ENCODE results near the gene TBC1D12.

TBC1D12 gene

GRCh38 chr10:94481410-94481809 is 79.1 kb downstream of the TBC1D12 start:
- Histone ChIP-seq H3K4me2 (ENCODE audit: low read length) (no peak overlapping the region), H4K20me1 (ENCODE audit: insufficient read depth, low read length) (no peaks in the 10 kb centered on the region), H3K27me3 (ENCODE audit: low read depth, low read length) (no peaks in the 10 kb centered on the region), H3K4me1 (ENCODE audit: low read length) (no peaks in the 10 kb centered on the region), H3K9me3 (ENCODE audit: insufficient read depth, low read length) (no peaks in the 10 kb centered on the region), H3K27ac (ENCODE audit: low read length) (no peak overlapping the region), H2AFZ (ENCODE audit: low read depth, low read length) (no peak overlapping the region), H3K36me3 (replicated peaks; ENCODE audit: low read depth, low read length) (no peaks in the 10 kb centered on the region), H3K4me3 (ENCODE audit: low read length) (no peak overlapping the region), H3K9ac (ENCODE audit: low read length) (no peak overlapping the region), H3K79me2 (ENCODE audit: low read length) (no peaks in the 10 kb centered on the region)
- TF ChIP-seq EZH2phosphoT487 (IDR thresholded peaks at IDR 0.05; ENCODE audit: low read depth) (no peak), CTCF (IDR thresholded peaks at IDR 0.05; ENCODE audit: low read depth, low read length) (no peak)

- no peak overlapping the region for H3K9ac ChIP-seq (ENCODE audit: low read length)
- H3K9me3 ChIP-seq (ENCODE audit: insufficient read depth, low read length) = no peaks in the 10 kb centered on the region
- no peaks in the 10 kb centered on the region for H3K79me2 ChIP-seq (ENCODE audit: low read length)
- H4K20me1 ChIP-seq (ENCODE audit: insufficient read depth, low read length) = no peaks in the 10 kb centered on the region
- no peak overlapping the region for H3K4me3 ChIP-seq (ENCODE audit: low read length)
- H3K36me3 ChIP-seq (replicated peaks; ENCODE audit: low read depth, low read length) = no peaks in the 10 kb centered on the region
- H3K4me2 ChIP-seq (ENCODE audit: low read length) = no peak overlapping the region
- no peak overlapping the region for H3K27ac ChIP-seq (ENCODE audit: low read length)
- no peak for TF ChIP-seq CTCF (IDR thresholded peaks at IDR 0.05; ENCODE audit: low read depth, low read length)
- no peak for TF ChIP-seq EZH2phosphoT487 (IDR thresholded peaks at IDR 0.05; ENCODE audit: low read depth)
- H2AFZ ChIP-seq (ENCODE audit: low read depth, low read length) = no peak overlapping the region
- H3K27me3 ChIP-seq (ENCODE audit: low read depth, low read length) = no peaks in the 10 kb centered on the region
- no peaks in the 10 kb centered on the region for H3K4me1 ChIP-seq (ENCODE audit: low read length)
Measured at GRCh38 chr10:94483970-94484369, 81.6 kb downstream of the TBC1D12 start.

- no peak overlapping the region for H3K4me3 ChIP-seq (ENCODE audit: low read length)
- no peaks in the 10 kb centered on the region for H4K20me1 ChIP-seq (ENCODE audit: insufficient read depth, low read length)
- H3K9ac ChIP-seq (ENCODE audit: low read length) = no peak overlapping the region
- no peaks in the 10 kb centered on the region for H3K79me2 ChIP-seq (ENCODE audit: low read length)
- no peak overlapping the region for H3K27ac ChIP-seq (ENCODE audit: low read length)
- no peak overlapping the region for H3K4me2 ChIP-seq (ENCODE audit: low read length)
- H3K4me1 ChIP-seq (ENCODE audit: low read length) = no peaks in the 10 kb centered on the region
- H3K9me3 ChIP-seq (ENCODE audit: insufficient read depth, low read length) = no peaks in the 10 kb centered on the region
- H3K27me3 ChIP-seq (ENCODE audit: low read depth, low read length) = no peaks in the 10 kb centered on the region
- H3K36me3 ChIP-seq (replicated peaks; ENCODE audit: low read depth, low read length) = no peaks in the 10 kb centered on the region
- TF ChIP-seq EZH2phosphoT487 (IDR thresholded peaks at IDR 0.05; ENCODE audit: low read depth) (no peak), CTCF (IDR thresholded peaks at IDR 0.05; ENCODE audit: low read depth, low read length) (no peak)
- no peak overlapping the region for H2AFZ ChIP-seq (ENCODE audit: low read depth, low read length)
Measured at GRCh38 chr10:94485094-94485493, 82.8 kb downstream of the TBC1D12 start.

GRCh38 chr10:94487575-94487974 is 85.2 kb downstream of the TBC1D12 start:
- no peak overlapping the region for H3K4me2 ChIP-seq (ENCODE audit: low read length)
- no peaks in the 10 kb centered on the region for H3K4me1 ChIP-seq (ENCODE audit: low read length)
- no peak overlapping the region for H3K27ac ChIP-seq (ENCODE audit: low read length)
- no peak for TF ChIP-seq EZH2phosphoT487 (IDR thresholded peaks at IDR 0.05; ENCODE audit: low read depth)
- no peak for TF ChIP-seq CTCF (IDR thresholded peaks at IDR 0.05; ENCODE audit: low read depth, low read length)
- no peak overlapping the region for H2AFZ ChIP-seq (ENCODE audit: low read depth, low read length)
- H3K9me3 ChIP-seq (ENCODE audit: insufficient read depth, low read length) = no peaks in the 10 kb centered on the region
- no peak overlapping the region for H3K9ac ChIP-seq (ENCODE audit: low read length)
- H4K20me1 ChIP-seq (ENCODE audit: insufficient read depth, low read length) = no peaks in the 10 kb centered on the region
- no peaks in the 10 kb centered on the region for H3K27me3 ChIP-seq (ENCODE audit: low read depth, low read length)
- no peaks in the 10 kb centered on the region for H3K79me2 ChIP-seq (ENCODE audit: low read length)
- H3K4me3 ChIP-seq (ENCODE audit: low read length) = no peak overlapping the region
- H3K36me3 ChIP-seq (replicated peaks; ENCODE audit: low read depth, low read length) = no peaks in the 10 kb centered on the region
